ENCODE measurements around the gene OBI1.
"Not testable (repeated sequence)": the region's sequence is repeated elsewhere in the genome, so short reads cannot be mapped to it uniquely, and the experiment has no call there.

The OBI1 gene

GRCh38 chr13:78658630-78659449, at the start of gene OBI1:
OBI1 (minus strand) TSS chr13:78659155; CDS start chr13:78659120, 35 bp downstream.
- DNase-seq, result peak; percentile 62

- no peak for DNase-seq
Measured at GRCh38 chr13:78701383-78701782, 42.4 kb upstream of the OBI1 start.

GRCh38 chr13:78700121-78700910, 41.4 kb upstream of the OBI1 start:
- peak; percentile 4 for DNase-seq

GRCh38 chr13:78689011-78689410, 30.1 kb upstream of the OBI1 start:
- DNase-seq, result no peak

GRCh38 chr13:78686461-78686860, 27.5 kb upstream of the OBI1 start:
- no peak for DNase-seq

- DNase-seq, result peak; percentile 4
Measured at GRCh38 chr13:78680576-78681350, 21.8 kb upstream of the OBI1 start.

- peak; percentile 85 for DNase-seq
Measured at GRCh38 chr13:78680115-78680561, 21.2 kb upstream of the OBI1 start.

GRCh38 chr13:78679329-78679728, 20.4 kb upstream of the OBI1 start:
- DNase-seq, result no peak

- DNase-seq, result no peak
Measured at GRCh38 chr13:78675112-78675511, 16.2 kb upstream of the OBI1 start.

- no peak for DNase-seq
Measured at GRCh38 chr13:78674638-78675037, 15.7 kb upstream of the OBI1 start.

- DNase-seq, result no peak
Measured at GRCh38 chr13:78662467-78662866, 3.5 kb upstream of the OBI1 start.

- DNase-seq, result no peak
Measured at GRCh38 chr13:78660495-78660857, 1.5 kb upstream of the OBI1 start.

GRCh38 chr13:78659732-78660494, 958 bp upstream of the OBI1 start:
- no peak for DNase-seq

- no peak for DNase-seq
Measured at GRCh38 chr13:78659450-78659730, 435 bp upstream of the OBI1 start.

- no peak for DNase-seq
Measured at GRCh38 chr13:78657699-78658629, 991 bp downstream of the OBI1 start.

- DNase-seq, result no peak
Measured at GRCh38 chr13:78655906-78656305, 3.0 kb downstream of the OBI1 start.

- DNase-seq, result no peak
Measured at GRCh38 chr13:78655007-78655406, 3.9 kb downstream of the OBI1 start.

GRCh38 chr13:78652651-78653050, 6.3 kb downstream of the OBI1 start:
- DNase-seq, result no peak

- no peak for DNase-seq
Measured at GRCh38 chr13:78650717-78651083, 8.3 kb downstream of the OBI1 start.

GRCh38 chr13:78649997-78650716, 8.8 kb downstream of the OBI1 start:
- no peak for DNase-seq

- DNase-seq, result not testable (repeated sequence)
Measured at GRCh38 chr13:78647109-78647678, 11.8 kb downstream of the OBI1 start.

All from DMS79 (cell line).